Urinary bladder (tissue), 4 donors: ENCODE results near the gene UNC5B. TPM values are rescaled to one million over a fixed set of nuclear protein-coding genes. Genes with fewer than 3 reads are reported as not detected.

Source experiments
- DNase-seq: peaks from one replicate; pipeline ENCODE4 v3.0.0-alpha.2; 2015; ENCODE audit errors: extremely low spot score
- H3K27ac ChIP-seq: one replicate; pipeline ENCODE4 v1.5.1; 2013; ENCODE audit warnings: low read depth, mild to moderate bottlenecking, moderate library complexity
- H3K36me3 ChIP-seq: one replicate; pipeline ENCODE4 v1.6.1; 2013; ENCODE audit warnings: mild to moderate bottlenecking, moderate library complexity; ENCODE audit not compliant: insufficient read depth
- H3K4me1 ChIP-seq: one replicate; pipeline ENCODE4 v1.6.1; 2013; ENCODE audit warnings: mild to moderate bottlenecking, moderate library complexity; ENCODE audit not compliant: insufficient read depth
- H3K4me3 ChIP-seq: one replicate; pipeline ENCODE4 v1.5.1; 2013; ENCODE audit warnings: low read depth, low read length
- WGBS: extraction: QIAGEN DNeasy Blood & Tissue Kit; methylation state at CpG from one replicate; pipeline ENCODE4 v1.1.7; 2013; 5-methylcytosine and 5-hydroxymethylcytosine counted together
- polyA plus RNA-seq: library from polyadenylated mRNA; stranded (reverse); fragments of 200-250 nt; gene quantifications from one replicate; pipeline ENCODE4 v1.2.3, GENCODE V29; 2013
- total RNA-seq: library from RNA; depleted of rRNA; stranded (reverse); fragments of >200 nt; gene quantifications from one replicate; pipeline ENCODE4 v1.2.3, GENCODE V29; 2014
- donor health status: healthy with polysubstance abuse.
- donor health status: healthy.

Gene UNC5B
- total and polyA plus RNA-seq, 2 donors = 10.1 to 12.8 TPM

DNA sequence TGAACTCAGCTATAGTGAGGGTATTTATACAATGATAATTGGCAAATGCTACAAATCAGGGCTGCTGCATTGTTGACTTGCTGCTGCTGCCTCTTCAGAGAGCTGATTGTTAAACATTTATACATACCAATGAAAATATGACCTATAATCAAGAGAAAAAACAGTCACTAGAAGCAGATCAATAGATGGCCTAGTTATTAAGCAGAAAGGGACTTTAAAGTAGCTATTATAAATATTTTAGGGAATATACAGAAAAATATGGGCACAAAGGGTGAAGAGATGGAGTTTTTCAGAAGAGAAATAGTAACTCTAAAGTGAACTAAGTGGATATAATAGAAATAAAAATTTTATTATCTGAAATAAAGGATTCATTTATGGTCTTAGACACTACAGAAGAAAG is 14.4 kb upstream of the UNC5B start:
- H3K4me1 ChIP-seq = no peaks in the 10 kb centered on the region
- no peak overlapping the region for H3K27ac ChIP-seq
- DNase-seq = no peak
- no peak overlapping the region for H3K4me3 ChIP-seq
- H3K36me3 ChIP-seq = no peaks in the 10 kb centered on the region

DNA sequence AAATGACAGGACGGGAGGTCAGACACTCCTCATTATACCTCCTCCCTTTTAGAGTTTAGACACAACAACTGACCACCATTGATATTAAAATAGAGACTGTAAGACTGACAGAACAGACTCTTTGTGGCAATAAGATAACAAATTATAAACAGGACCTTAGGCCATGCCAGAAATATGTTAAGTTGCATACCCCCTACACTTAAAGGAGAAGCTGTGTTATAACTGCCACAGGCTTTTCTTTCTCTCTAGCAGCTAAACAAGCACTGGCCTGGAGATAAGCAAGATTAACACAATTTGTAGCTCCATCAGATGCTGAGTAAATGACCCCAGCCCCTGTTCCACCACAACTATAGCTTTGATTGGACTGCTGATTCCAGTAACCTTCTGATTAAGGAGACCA is 10.5 kb upstream of the UNC5B start:
- 81% methylated on average over 1 of the region's 1 CpG for WGBS

DNA sequence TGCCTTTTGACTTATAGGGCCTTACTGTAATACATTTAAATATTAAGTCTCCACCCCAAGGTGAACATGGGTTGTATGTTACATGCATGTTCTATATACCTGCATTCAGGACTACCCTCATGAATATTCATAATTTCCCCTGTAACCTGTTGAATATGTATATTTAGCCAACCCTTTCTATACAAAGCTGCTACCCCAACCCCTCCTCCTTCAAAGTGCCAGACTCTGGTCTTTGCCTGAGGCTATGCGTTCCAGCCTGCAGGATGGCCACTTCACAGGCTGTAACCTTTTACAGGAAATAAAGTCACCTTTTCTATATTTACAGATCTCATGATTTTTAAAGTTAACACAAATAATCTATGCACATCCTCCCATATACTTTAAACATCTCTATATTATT is 10.1 kb upstream of the UNC5B start:
- Histone ChIP-seq H3K4me3 (no peak overlapping the region), H3K36me3 (no peaks in the 10 kb centered on the region), H3K4me1 (no peaks in the 10 kb centered on the region), H3K27ac (no peak overlapping the region)
- no peak for DNase-seq
- WGBS = 91% methylated on average over 1 of the region's 1 CpG

More for the DNA sequence above, 10.5 kb upstream of the UNC5B start:
- Histone ChIP-seq H3K36me3 (no peaks in the 10 kb centered on the region), H3K4me3 (no peak overlapping the region), H3K4me1 (no peaks in the 10 kb centered on the region), H3K27ac (no peak overlapping the region)
- DNase-seq = no peak

DNA sequence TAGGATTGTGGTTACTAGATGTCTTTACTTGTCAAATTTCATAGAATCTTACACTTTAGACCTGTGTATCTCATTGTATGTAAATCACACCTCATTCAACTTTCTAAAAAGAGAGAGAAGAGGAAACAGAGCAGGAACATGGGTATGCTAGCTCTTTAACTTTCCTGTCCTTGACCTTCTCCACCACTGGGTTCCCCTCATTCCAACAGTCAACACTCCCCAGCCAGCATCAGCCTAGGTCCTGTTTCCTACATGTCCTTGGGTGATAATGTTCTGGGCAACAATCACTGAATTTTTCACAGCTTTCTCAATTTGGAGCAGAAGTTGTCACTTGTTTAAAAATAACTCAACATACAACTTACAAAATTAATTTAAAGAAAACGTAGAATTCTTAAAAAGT is 9.2 kb upstream of the UNC5B start:
- 73% methylated on average over 1 of the region's 1 CpG for WGBS
- no peak overlapping the region for H3K4me3 ChIP-seq
- H3K36me3 ChIP-seq = no peaks in the 10 kb centered on the region
- DNase-seq = no peak
- no peak overlapping the region for H3K27ac ChIP-seq
- H3K4me1 ChIP-seq = no peaks in the 10 kb centered on the region

DNA sequence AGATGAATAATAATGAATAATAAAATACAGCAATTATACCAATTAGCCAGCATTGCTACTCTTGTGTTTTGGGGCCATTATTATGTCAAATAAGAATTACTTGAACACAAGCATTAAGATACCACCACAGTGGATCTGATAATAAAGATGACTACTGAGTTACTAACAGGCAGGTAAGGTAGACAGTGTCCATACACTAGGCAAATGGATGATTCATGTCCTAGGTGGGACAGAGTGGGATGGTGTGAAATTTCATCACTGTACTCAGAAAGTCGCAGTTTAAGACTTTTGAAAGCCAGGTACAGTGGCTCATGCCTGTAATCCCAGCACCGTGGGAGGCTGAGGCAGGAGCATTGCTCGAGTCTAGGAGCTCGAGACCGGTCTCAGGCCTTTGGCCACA is 8.7 kb upstream of the UNC5B start:
- Histone ChIP-seq H3K36me3 (no peaks in the 10 kb centered on the region), H3K27ac (no peak overlapping the region), H3K4me3 (no peak overlapping the region), H3K4me1 (no peaks in the 10 kb centered on the region)
- no peak for DNase-seq
- 94% methylated on average over 5 of the region's 5 CpGs for WGBS

DNA sequence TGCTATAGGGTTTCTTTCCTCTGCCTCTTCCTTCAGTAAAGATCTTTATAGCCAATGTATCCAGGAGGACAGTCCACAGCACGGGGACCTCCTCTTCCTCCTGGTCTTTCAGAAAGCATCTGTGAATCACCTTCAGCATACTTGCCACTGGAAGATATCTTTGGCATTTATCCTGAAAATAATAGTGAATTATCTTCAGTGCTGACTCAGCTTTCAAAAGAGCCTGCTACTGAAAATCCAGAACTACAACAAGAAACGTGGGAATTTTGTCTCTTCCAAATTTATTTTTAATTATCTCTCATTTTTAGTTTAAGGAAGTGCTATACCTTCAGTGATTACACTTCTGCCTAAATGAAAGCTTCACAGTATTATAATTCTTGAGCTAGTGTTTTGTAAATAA is 7.6 kb upstream of the UNC5B start:
- 56% methylated on average over 2 of the region's 2 CpGs for WGBS
- no peak overlapping the region for H3K27ac ChIP-seq
- H3K4me3 ChIP-seq = no peak overlapping the region
- H3K36me3 ChIP-seq = no peaks in the 10 kb centered on the region
- no peak for DNase-seq
- no peaks in the 10 kb centered on the region for H3K4me1 ChIP-seq

DNA sequence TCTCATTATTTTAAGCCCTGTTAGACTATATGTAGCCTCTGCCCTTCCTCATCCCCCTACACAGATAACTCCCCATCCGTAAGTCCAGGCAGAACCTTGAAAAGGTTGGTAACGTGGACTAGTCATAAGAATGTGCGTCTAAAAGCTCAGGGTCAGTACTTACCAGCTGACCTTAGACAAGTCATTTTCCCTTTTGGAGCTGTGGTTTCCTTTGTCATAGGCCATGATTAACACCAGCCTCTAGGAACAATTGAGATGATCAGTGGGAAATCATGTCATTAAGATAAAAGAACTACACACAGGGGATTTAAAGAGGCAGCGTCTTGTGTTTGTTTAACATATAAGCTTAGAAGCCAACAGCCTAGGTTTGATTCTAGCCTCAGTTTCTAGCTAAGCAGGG is 6.9 kb upstream of the UNC5B start:
- Histone ChIP-seq H3K36me3 (no peaks in the 10 kb centered on the region), H3K4me3 (no peak overlapping the region), H3K4me1 (no peaks in the 10 kb centered on the region), H3K27ac (no peak overlapping the region)
- WGBS = 80% methylated on average over 4 of the region's 4 CpGs
- DNase-seq = no peak

DNA sequence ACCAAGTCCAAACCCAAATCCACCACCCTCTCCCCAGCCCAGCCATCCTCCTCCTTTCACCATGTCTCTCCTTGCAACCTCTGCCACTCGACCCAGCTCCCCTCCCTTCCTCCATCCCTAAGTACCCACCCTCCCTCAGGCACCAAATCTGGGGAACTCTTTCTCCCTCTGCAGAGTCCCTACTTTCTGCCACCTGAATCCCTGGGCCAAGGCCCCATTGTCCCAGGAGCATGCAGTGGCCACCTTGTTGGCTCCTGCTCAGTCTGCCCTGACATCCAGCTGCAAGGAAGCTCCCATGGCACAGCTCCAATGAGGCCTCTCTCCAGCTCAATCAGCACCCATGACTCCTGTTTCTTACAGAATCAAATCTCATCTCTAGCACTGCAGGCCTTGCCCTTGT is 5.5 kb upstream of the UNC5B start:
- no peak for DNase-seq
- no peaks in the 10 kb centered on the region for H3K36me3 ChIP-seq
- WGBS = 84% methylated on average over 1 of the region's 1 CpG
- H3K4me1 ChIP-seq = no peaks in the 10 kb centered on the region
- H3K4me3 ChIP-seq = no peak overlapping the region
- no peak overlapping the region for H3K27ac ChIP-seq

DNA sequence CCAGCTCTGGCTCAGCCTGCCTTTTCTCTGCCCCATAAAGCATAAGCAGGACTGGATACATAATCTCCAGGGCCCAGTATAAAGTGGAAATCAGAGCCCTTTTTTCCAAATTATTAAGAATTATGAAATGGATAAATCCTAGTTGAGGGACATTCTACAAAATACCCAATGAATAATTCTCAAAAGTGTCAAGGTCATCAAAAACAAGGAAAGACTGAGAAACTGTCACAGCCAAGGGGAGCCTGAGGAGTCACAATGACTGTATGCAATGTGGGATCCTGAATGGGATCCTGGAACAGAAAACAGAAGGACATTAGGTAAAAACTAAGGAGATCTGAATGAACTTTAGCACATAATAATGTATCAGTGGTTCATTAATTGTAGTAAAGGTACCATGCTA is 4.8 kb upstream of the UNC5B start:
- Histone ChIP-seq H3K27ac (no peak overlapping the region), H3K4me3 (no peak overlapping the region), H3K36me3 (no peaks in the 10 kb centered on the region), H3K4me1 (no peaks in the 10 kb centered on the region)
- DNase-seq = no peak

DNA sequence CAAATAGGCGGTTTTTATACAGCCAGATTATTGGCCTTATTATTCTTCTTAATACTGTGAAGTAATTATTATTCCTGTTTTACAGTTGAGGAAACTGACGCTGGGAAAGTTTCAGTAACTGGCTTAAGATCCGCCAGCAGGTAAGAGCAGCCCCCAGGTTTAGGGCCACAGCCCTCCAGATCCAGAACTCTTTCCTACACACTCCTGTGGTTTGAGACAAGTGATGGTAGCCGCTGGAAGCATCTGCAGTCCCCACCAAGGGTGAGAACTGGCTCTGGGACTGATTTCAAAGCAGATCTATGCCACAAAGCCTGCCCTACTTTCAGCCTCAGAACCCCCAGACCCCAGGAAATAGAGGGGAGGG is 3.0 kb upstream of the UNC5B start:
- H3K27ac ChIP-seq = no peak overlapping the region
- no peaks in the 10 kb centered on the region for H3K4me1 ChIP-seq
- 51% methylated on average over 4 of the region's 4 CpGs for WGBS
- no peak for DNase-seq
- H3K36me3 ChIP-seq = no peaks in the 10 kb centered on the region
- H3K4me3 ChIP-seq = no peak overlapping the region

DNA sequence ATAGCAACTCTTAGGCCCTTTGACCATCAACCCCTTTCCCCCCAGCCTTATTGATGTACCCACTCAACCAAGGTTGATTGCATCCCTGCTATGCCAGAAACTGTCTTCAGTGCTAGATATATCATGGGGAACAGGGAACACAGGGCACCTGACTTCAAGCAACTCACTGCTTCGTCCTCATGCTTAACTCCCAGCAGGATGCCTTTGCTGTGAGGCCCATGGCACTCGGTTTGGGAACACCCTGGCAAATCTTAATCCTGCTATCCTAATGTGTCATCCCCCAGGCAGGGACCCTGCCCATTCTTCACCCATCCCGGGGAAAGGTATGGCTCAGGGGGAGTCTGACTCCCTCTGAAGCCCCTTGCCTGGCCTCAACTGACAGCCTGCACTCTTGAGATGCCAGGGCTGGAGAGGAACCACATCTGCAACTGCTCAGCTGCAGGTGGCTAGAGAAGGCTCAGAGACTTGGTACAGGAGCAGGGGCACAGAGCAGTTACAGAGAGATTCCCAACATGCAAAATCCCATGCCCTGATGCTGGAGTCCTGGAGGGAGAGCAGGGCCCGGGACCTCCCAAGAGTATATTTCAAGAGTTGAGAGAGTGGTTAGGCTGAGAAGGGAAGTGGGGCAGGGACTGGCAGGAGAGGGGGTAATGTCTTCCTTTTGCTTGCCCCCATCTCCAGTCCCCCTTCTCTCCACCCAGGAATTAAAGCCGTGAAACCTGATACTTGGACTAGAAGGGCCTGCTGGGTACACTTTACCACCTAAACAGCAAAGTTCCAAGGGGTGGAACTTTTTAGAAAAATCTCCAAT is 2.4 kb upstream of the UNC5B start:
- no peak overlapping the region for H3K4me3 ChIP-seq
- no peaks in the 10 kb centered on the region for H3K4me1 ChIP-seq
- no peak for DNase-seq
- 66% methylated on average over 5 of the region's 5 CpGs for WGBS
- no peaks in the 10 kb centered on the region for H3K36me3 ChIP-seq
- no peak overlapping the region for H3K27ac ChIP-seq

DNA sequence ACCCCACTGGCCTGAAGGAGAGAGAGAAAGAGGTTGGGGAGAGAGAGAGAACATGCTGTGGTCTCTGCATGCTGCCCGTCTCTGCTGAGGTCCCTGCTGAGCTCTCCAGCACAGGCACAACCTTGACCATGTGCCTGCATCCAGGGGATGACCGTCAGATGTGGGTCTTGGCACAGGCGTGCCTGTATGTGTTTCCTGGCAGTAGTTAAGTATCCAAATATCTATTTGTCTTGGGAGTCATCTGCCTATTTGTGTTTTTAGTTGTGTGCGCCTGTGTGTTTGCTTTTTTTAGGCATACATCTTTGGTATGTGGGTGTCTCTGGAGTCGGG is 1.9 kb upstream of the UNC5B start:
- Histone ChIP-seq H3K4me3 (no peak overlapping the region), H3K4me1 (no peaks in the 10 kb centered on the region), H3K27ac (no peak overlapping the region), H3K36me3 (no peaks in the 10 kb centered on the region)
- no peak for DNase-seq
- 81% methylated on average over 5 of the region's 5 CpGs for WGBS

DNA sequence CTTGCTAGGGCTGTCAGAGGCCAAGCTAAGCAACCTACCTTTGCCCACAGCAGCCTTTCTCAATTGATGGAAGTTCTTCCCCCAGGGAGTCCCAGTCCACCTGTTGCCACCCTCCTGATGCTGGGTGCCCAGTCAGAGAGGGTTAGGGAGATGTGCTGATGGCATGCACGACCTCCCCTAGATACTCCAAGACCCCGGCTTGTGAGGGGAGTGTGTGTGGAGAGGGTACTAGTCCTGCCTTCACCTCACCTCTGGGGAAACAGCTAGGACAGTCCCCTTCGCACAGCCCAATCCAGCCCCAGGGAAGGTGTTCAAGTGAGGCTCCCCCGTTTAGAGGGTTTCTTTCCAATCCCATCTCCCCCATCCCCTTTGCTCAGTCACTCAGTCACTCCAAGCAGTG is 1.3 kb upstream of the UNC5B start:
- Histone ChIP-seq H3K36me3 (no peaks in the 10 kb centered on the region), H3K27ac (no peak overlapping the region), H3K4me3 (no peak overlapping the region), H3K4me1 (no peaks in the 10 kb centered on the region)
- WGBS = 74% methylated on average over 4 of the region's 4 CpGs
- DNase-seq = no peak

DNA sequence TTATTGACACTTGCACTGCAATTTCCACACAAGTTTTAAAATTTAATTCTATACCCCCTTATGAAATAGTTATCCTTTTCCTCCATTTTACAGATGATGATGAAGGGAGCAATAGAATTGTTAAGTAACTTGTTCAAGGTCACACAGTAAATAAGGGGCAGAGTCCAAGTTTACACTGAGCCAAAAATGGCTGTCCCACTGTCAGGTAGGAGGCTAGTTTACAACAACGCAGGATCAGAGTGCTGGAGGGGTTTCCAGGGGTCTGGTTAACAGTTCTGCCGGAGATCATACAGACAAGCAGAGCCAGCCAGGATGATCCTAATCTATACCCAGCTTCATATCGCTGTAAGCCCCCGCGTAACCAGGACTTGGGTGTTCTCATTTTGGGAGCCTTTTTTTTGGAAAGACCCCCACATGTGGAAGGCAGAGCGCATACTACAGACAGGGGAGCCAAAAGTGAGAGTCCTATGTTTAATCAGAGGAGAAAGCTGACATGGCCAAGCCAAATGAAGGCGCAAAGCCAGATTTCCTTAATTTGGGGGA is 524 bp upstream of the UNC5B start:
- Histone ChIP-seq H3K4me1 (no peaks in the 10 kb centered on the region), H3K36me3 (no peaks in the 10 kb centered on the region), H3K4me3 (peak overlapping the region; percentile 85), H3K27ac (no peak overlapping the region)
- no peak for DNase-seq
- WGBS = 6% methylated on average over 7 of the region's 7 CpGs

DNA sequence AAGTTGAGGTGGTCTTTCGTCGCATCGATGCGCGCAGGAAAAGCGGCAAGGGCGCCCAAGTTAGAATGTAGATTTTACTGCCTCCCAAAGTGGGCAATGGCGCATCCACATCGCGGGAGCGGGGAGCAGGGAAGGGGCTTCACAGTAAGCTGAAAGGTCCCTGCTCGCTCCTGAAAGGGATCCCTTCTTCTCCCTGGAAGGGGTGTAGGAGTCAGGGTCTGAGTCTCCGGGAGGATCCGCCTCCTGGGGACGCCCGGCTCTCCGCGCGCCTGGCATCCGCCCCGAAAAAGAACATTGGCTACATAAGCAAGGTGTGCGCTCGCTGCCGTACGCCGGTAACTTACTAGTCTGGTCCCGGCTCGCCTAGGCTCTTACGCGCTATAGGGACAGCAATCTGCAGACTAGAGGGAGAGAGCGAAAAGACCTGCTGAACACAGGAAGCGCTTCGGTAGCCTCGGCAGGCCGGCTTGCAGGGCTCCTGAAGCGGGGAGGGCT is 804 bp downstream of the UNC5B start:
- peak overlapping the region; percentile 90 for H3K27ac ChIP-seq
- peak overlapping the region; percentile 85 for H3K4me3 ChIP-seq
- WGBS = under 1% methylated on average over 36 of the region's 36 CpGs
- no peak for DNase-seq
- H3K36me3 ChIP-seq = no peaks in the 10 kb centered on the region
- H3K4me1 ChIP-seq = no peaks in the 10 kb centered on the region
